HG03571 (cell line): ENCODE data around the gene TRIM62.

Experiments
- ATAC-seq: cut with Tn5 transposase; IDR thresholded peaks from one replicate; pipeline ENCODE4 v1.9.1; 2021; ENCODE audit not compliant: unreplicated experiment

Gene TRIM62

GRCh38 chr1:33181921-33182341, at the start of gene TRIM62:
TRIM62 (minus strand) TSS chr1:33182043; CDS start chr1:33181432, 611 bp downstream.
- ATAC-seq, result peak; percentile 52

GRCh38 chr1:33231166-33231565, 49.3 kb upstream of the TRIM62 start:
- no peak for ATAC-seq

GRCh38 chr1:33228935-33229487, 47.2 kb upstream of the TRIM62 start:
- ATAC-seq, result no peak

- ATAC-seq, result no peak
These were observed 43.7 kb upstream of the TRIM62 start for GRCh38 chr1:33225586-33225985.

GRCh38 chr1:33224166-33224707, 42.4 kb upstream of the TRIM62 start:
- no peak for ATAC-seq

DNA sequence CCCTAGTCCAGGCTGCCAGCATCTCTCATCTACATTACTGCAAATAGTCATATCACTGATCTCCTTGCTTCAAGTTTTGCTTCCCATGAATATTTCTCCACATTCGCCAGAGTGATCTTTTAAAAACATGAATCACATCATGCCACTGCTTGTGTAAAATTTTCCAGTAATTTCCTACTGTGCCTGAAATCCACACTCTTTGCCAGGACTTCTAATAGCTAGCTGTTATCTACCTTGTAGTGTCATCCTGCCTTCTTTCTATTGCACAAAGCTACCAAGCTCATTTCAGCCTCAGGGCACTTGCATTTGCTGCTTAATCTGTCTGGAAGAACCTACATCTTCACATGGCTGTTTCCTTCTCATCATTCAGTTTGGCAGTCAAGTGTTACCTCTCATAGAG, 40.5 kb upstream of the TRIM62 start:
- ATAC-seq, result no peak

DNA sequence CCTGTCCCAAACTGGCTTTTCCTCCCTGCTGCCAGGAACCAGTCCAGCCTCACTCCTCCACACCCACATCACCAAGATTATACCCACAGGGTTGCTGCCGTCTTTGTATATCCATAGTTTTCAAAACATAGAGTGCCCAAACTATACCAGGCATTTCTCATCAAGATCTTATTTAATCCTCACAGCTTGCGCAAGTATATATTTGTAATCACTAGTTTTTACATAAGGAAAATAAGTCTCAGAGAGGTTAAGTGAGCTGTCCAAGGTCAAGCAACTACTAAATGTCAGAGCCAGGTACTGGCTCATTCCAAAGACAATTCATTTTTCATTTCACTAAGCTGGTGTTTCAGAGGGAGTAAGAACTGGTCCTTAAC, 39.5 kb upstream of the TRIM62 start:
- no peak for ATAC-seq

DNA sequence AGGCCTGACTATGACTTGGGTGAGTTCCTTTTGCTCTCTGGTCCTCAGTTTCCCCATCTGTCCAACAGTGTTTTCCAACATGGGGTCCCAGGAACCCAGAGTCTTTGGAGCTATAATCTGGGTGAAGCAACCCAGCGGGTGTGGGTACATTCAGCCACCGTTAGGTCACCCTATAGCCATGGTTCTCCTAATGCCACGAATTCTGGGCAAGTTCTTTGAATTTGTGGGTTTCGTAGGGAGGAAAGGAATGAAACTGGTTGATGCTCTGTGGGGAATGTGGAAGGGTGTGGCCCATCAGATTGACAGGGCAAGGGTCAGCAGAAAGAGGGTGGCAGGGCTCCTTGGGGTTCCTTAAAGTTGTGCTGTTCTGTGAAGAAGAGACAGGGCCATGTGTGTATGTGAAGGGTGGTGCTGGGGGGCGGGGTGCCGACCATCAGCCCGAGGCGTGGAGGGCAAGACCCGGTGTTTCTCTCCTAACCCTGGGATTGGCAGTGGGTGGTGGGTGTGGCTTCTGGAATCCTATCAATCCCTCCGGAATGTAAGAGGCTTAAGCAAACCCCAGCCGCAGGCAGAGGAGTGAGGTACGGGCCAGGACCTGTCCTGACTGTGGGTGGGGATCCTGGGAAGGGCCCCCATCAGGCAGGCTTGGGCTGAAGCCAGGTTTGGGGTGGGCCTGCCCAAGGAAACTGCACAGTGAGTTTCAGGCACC, 39.0 kb upstream of the TRIM62 start:
- ATAC-seq, result no peak

- ATAC-seq, result no peak
These were observed 38.2 kb upstream of the TRIM62 start for GRCh38 chr1:33219886-33220661.

- no peak for ATAC-seq
These were observed 30.1 kb upstream of the TRIM62 start for GRCh38 chr1:33211972-33212371.

DNA sequence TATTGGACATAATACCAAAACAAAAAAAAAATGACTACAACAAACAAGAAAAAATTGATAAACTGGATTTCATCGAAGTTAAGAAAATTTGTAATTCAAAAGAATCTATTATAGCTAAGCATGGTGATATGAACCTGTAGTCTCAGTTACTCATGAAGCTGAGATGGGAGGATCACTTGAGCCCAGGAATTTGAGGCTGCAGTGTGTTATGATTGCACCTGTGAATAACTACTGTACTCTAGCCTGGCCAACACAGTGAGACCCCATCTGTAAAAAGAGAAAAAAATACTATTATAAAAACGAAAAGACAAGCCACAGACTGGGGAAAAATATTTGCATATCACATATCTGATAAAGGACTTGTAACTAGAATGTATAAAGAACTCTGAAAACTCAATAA, 24.5 kb upstream of the TRIM62 start:
- ATAC-seq, result no peak

DNA sequence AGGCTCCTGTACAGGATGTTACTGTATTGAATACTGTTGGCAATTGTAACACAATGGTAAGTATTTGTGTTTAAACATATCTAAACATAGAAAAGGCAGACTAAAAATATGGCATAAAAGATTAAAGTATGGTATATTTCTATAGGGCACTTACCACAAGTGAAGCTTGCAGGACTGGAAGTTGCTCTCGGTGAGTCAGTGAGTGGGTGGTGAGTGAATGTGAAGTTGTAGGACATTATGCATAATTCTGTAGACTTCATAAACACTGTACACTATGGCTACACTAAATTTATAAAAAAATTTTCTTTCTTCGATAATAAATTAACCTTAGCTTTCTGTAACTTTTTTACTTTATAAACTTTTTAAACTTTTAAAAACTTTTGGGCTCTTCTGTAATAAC, 13.7 kb upstream of the TRIM62 start:
- no peak for ATAC-seq

- ATAC-seq, result no peak
These were observed 10.0 kb upstream of the TRIM62 start for GRCh38 chr1:33191731-33192275.

DNA sequence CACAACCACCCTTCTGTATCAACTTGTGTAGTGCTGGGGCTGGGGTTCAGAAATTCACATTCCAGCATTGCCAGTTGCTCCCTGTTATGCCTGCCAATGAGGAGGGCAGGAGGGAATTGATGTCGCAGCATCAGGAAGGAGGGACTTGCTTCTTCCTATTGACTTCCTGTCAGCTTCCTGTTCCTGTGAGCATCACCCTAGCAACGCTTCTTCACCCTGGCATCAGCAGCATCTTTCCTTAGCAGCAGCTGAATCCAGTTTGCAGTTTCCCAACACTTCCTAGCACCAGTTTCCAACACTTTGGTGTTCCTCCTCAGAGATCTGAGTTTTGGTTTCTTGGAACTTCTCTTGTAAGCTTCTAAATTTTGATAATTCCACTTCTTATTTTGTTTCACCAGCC, 8.9 kb upstream of the TRIM62 start:
- ATAC-seq, result no peak

- ATAC-seq, result no peak
These were observed 6.9 kb upstream of the TRIM62 start for GRCh38 chr1:33188572-33189275.

- no peak for ATAC-seq
These were observed 5.1 kb upstream of the TRIM62 start for GRCh38 chr1:33186936-33187335.

DNA sequence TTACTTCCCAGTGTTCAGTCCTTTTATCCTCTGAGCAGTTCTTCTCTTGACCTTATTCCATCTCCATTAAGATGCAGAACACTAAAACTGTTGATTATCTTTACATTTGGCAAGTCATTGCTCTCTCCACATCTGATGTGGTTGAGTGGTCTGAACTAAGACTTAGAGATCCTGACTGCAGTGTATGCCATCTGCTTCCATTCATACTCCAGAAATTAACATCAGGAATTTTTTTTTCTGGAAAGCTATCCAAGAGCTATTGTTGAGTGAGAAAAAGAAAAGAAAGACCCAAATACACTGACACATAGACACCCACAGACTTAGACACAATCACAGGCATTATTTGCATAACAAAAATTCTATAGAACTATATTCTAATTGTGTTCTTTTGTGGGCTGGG, 3.7 kb upstream of the TRIM62 start:
- no peak for ATAC-seq

DNA sequence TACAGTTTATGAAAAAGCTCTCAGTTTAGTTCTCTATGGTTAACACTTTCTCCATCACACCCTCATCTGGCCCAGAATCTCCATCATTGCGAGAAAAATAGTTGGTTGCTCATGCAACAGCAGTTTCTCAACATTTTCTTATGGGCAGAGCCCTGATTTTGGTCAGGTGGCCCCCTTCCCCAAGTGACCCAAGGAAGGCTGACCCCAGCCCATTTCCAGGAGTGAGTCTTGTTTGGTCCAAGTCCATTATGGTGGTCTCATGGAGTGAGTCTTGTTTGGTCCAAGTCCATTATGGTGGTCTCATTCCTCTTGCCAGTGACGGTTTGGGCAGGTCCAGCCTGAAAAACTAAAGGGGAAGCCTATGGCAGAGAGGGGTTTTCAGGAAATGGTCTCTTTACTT, 1.5 kb upstream of the TRIM62 start:
- no peak for ATAC-seq

DNA sequence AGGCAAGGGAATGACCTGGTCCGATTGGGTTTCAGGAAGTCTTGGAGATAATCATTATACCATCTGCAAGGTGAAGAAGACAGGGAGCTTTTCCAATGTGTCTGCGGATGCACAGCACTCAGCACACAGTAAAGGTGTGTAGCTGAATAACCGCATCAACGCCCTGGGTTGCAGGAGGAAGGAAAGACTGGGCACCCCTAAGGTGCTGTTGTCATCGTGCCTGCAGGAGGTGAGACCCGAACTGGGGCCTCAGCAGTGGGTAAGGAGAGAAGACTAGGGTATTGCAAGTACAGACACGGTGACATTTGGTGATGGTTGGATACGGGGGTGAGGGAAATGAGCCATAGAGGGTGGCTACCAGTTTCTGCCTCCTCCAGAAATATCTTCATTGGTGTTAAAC, 1.1 kb upstream of the TRIM62 start:
- ATAC-seq, result no peak

GRCh38 chr1:33182401-33182841, 578 bp upstream of the TRIM62 start:
- ATAC-seq, result no peak
